ENCODE data around the gene ATXN7L1.

ATXN7L1 gene

DNA sequence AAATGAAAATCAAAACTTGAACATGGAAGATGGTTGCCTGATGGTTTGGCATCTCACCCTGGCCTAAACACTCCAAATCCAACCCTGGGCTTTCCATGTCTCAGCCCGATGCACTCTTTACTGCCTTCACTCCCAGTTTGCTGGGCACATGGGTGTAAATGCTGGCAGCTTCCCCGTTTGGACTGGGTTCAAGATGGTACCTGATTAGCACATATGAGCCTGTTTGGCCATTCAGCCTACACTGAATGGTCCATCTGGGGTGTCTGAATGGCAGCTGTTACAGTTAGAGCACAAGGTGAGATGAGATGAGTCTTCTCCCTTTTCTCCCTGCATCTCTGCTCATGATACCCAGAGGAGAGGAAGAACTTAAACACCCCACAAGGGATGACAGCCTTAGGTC is 37.1 kb downstream of the ATXN7L1 start:
- TF ChIP-seq NFIC (IDR thresholded peaks at IDR 0.05): no peak
- TF ChIP-seq TCF12 (IDR thresholded peaks at IDR 0.05; ENCODE audit: low read depth): no peak
- no peak for TF ChIP-seq ZBTB7A (IDR thresholded peaks at IDR 0.05; ENCODE audit: low read depth)
- TF ChIP-seq, protein P1, sequence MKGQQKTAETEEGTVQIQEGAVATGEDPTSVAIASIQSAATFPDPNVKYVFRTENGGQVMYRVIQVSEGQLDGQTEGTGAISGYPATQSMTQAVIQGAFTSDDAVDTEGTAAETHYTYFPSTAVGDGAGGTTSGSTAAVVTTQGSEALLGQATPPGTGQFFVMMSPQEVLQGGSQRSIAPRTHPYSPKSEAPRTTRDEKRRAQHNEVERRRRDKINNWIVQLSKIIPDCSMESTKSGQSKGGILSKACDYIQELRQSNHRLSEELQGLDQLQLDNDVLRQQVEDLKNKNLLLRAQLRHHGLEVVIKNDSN (IDR thresholded peaks at IDR 0.05): no peak
- TF ChIP-seq, protein P2, sequence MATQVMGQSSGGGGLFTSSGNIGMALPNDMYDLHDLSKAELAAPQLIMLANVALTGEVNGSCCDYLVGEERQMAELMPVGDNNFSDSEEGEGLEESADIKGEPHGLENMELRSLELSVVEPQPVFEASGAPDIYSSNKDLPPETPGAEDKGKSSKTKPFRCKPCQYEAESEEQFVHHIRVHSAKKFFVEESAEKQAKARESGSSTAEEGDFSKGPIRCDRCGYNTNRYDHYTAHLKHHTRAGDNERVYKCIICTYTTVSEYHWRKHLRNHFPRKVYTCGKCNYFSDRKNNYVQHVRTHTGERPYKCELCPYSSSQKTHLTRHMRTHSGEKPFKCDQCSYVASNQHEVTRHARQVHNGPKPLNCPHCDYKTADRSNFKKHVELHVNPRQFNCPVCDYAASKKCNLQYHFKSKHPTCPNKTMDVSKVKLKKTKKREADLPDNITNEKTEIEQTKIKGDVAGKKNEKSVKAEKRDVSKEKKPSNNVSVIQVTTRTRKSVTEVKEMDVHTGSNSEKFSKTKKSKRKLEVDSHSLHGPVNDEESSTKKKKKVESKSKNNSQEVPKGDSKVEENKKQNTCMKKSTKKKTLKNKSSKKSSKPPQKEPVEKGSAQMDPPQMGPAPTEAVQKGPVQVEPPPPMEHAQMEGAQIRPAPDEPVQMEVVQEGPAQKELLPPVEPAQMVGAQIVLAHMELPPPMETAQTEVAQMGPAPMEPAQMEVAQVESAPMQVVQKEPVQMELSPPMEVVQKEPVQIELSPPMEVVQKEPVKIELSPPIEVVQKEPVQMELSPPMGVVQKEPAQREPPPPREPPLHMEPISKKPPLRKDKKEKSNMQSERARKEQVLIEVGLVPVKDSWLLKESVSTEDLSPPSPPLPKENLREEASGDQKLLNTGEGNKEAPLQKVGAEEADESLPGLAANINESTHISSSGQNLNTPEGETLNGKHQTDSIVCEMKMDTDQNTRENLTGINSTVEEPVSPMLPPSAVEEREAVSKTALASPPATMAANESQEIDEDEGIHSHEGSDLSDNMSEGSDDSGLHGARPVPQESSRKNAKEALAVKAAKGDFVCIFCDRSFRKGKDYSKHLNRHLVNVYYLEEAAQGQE (IDR thresholded peaks at IDR 0.05; ENCODE audit: low read depth): no peak
- no peak for TF ChIP-seq EGR1 (IDR thresholded peaks at IDR 0.05)
- no peak for TF ChIP-seq FOXM1 (IDR thresholded peaks at IDR 0.05; ENCODE audit: borderline replicate concordance, low read depth)
- TF ChIP-seq CEBPB (IDR thresholded peaks at IDR 0.05): no peak
- TF ChIP-seq, protein P3, sequence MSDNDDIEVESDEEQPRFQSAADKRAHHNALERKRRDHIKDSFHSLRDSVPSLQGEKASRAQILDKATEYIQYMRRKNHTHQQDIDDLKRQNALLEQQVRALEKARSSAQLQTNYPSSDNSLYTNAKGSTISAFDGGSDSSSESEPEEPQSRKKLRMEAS (IDR thresholded peaks at IDR 0.05): no peak
- TF ChIP-seq TAF1 (IDR thresholded peaks at IDR 0.05; ENCODE audit: low read depth): no peak
- no peak for TF ChIP-seq CREB1 (IDR thresholded peaks at IDR 0.05; ENCODE audit: low read depth)
- TF ChIP-seq RAD21 (IDR thresholded peaks at IDR 0.05; ENCODE audit: low read depth): no peak

DNA sequence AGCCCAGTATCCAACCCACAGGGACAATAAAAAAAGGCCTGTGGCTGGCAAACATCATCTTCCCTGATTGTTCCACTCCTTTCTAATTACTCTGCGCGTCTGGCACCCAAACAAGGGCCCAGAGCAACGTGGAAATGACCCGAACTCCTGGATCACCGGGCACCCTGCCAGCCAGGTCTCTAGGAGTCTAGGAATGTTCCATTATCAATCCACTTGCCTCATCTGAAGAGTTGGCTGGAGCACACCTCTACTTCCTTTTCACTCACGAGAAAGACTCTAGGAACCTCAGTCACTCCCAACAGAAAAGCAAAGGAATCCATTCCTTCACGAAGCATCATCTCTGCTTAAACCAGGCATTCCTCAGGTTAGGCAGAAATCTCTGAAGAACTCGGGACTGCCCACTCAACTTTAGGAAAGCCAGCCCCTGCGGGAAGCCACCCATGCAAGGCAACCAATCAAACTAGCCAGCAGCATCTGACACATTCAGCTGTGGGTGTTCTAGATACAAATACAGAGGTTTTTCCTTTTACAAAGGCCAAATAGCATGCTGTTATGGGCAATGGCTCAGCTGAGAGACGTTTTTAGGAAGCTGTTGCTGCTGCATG is 37.7 kb downstream of the ATXN7L1 start:
- no peak for TF ChIP-seq RAD21 (IDR thresholded peaks at IDR 0.05; ENCODE audit: low read depth)
- TF ChIP-seq, protein P3 (IDR thresholded peaks at IDR 0.05): no peak
- TF ChIP-seq TEAD4 (IDR thresholded peaks at IDR 0.05): no peak
- TF ChIP-seq, protein P2 (IDR thresholded peaks at IDR 0.05; ENCODE audit: low read depth): no peak
- TF ChIP-seq FOXM1 (IDR thresholded peaks at IDR 0.05; ENCODE audit: borderline replicate concordance, low read depth): no peak
- no peak for TF ChIP-seq YY1 (IDR thresholded peaks at IDR 0.05; ENCODE audit: low read depth)
- TF ChIP-seq ZBTB7A (IDR thresholded peaks at IDR 0.05; ENCODE audit: low read depth): no peak
- TF ChIP-seq TCF12 (IDR thresholded peaks at IDR 0.05; ENCODE audit: low read depth): no peak
- no peak for TF ChIP-seq NFIC (IDR thresholded peaks at IDR 0.05)
- TF ChIP-seq CREB1 (IDR thresholded peaks at IDR 0.05; ENCODE audit: low read depth): no peak
- TF ChIP-seq, protein P1 (IDR thresholded peaks at IDR 0.05): no peak
- no peak for TF ChIP-seq TAF1 (IDR thresholded peaks at IDR 0.05; ENCODE audit: low read depth)
- no peak for TF ChIP-seq EGR1 (IDR thresholded peaks at IDR 0.05)
- no peak for TF ChIP-seq EP300 (IDR thresholded peaks at IDR 0.05; ENCODE audit: borderline replicate concordance)
- no peak for TF ChIP-seq CEBPB (IDR thresholded peaks at IDR 0.05)

DNA sequence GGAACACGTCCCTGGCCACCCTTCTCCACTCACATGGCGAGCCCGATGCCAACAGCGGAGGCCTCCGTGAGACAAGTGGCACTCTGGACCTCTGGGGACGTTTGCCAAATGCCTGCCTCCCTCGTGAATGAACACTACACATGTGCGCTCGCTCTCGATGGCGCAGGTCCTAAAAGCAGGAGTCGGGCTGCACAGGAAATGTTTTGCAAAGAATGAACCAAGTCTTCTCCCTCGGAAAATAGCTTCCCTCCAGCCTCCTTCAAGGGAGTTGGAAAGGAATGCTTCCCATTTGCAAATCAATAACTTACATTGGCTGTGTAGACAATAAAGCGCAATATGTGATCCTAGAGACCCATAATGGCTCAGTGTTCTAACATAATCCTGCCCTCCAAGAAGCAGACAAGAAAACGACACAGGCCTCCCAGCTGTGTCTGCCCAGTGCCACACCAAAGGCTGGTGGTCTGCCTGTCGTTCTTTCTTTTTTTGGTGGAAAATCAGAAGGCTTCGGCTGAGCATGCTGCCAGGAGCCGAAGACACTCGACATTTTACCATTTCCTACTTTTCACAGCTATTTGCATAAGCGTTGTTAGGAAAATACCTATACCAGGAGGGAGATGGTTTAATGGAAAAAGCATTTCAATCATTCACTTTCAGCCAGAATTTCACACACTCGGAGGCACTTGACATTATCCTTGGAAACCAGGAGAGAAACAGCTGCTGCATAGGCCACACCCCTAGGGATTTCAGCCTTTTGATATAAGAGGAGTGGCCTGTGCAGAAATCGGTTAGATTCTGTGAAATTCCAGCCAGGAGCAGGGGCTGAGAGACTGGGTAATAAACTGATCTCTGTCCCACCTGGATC is 38.4 kb downstream of the ATXN7L1 start:
- TF ChIP-seq RAD21 (IDR thresholded peaks at IDR 0.05; ENCODE audit: low read depth) (no peak), TCF12 (IDR thresholded peaks at IDR 0.05; ENCODE audit: low read depth) (no peak), FOXM1 (IDR thresholded peaks at IDR 0.05; ENCODE audit: borderline replicate concordance, low read depth) (no peak), TAF1 (IDR thresholded peaks at IDR 0.05; ENCODE audit: low read depth) (no peak), EP300 (IDR thresholded peaks at IDR 0.05; ENCODE audit: borderline replicate concordance) (no peak), NFIC (IDR thresholded peaks at IDR 0.05) (no peak), TEAD4 (IDR thresholded peaks at IDR 0.05) (no peak), ZBTB7A (IDR thresholded peaks at IDR 0.05; ENCODE audit: low read depth) (no peak), CEBPB (IDR thresholded peaks at IDR 0.05) (no peak), YY1 (IDR thresholded peaks at IDR 0.05; ENCODE audit: low read depth) (no peak), CREB1 (IDR thresholded peaks at IDR 0.05; ENCODE audit: low read depth) (no peak), EGR1 (IDR thresholded peaks at IDR 0.05) (no peak)
- TF ChIP-seq, protein P3 (IDR thresholded peaks at IDR 0.05): no peak
- TF ChIP-seq, protein P1 (IDR thresholded peaks at IDR 0.05): no peak
- TF ChIP-seq, protein P2 (IDR thresholded peaks at IDR 0.05; ENCODE audit: low read depth): no peak

All from Ishikawa (cell line).